DMS153 treated with DMSO at 0.1 percent for 48 hours (cell line): Measurements from ENCODE around the gene SLC22A12.
"Not testable (repeated sequence)": the region's sequence is repeated elsewhere in the genome, so short reads cannot be mapped to it uniquely, and the experiment has no call there.

Experiments used
- DNase-seq: peaks from one replicate; lab custom pipeline; 2025; ENCODE audit not compliant: unreplicated experiment; lab: John Stamatoyannopoulos, UW

Gene SLC22A12

DNA sequence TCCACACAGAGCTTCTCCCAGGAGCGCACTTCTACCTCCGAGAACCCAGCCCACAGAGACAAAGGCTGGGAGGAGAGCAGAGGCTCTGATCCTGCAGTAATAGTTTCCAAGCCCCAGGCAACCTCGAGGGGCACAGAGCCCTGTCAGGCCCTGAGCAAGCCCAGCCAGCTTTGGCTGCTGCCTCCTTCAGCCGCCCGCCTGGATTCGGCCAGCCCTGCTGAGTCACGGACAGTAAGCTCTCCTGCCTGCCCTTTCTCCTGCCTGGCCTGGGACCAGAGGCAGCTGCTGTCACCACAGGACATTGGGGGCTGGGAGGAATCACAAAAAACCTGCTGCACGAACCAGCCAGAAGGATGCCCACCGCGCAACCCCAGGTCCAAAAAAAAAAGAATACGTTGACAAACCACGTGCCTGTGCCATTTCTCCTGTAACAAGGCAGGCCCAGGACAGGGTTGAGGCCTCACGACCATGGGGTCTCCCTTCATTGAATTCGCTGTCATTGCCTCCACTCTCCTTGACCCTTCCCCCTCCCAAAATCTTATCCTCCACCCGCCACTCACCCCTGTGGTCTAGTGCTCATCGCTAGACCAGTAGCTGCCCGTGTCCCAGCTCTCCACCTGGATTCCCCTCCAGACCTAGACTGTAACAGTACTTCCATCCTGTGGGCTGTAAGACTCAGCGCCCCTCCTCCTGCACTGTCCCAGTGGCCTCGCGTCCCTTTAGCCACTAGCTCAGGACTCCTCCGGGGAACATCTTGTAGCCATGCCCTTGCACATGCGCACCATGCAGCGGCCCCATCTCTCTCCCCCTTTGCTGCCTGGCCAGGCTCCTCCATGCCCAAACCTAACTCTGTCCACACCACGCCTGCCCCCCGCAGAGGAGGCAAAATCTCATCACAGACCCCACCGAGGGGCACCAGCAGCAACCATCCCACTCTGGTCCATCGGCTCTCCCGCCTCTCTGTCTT, 7.4 kb upstream of the SLC22A12 start:
- DNase-seq, result no peak

DNA sequence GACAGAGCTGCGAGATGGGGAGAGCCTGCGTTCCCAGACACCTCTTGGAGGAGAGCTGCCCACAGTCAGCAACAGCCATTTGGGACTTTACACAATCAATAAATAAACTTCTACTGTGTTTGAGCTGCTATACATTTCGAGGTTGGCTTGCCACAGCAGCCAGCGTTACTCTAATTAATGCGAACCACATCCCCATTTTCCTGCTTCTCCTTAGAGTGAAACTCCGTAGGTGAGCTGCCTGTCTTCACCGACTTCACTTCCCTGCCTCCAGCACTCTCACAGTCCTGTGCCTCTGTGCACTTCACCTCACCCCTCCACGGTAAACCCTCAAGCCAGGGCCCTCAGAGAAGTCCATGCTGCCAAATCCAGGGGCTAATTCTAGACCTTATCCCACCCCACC, 5.9 kb upstream of the SLC22A12 start:
- DNase-seq, result no peak

DNA sequence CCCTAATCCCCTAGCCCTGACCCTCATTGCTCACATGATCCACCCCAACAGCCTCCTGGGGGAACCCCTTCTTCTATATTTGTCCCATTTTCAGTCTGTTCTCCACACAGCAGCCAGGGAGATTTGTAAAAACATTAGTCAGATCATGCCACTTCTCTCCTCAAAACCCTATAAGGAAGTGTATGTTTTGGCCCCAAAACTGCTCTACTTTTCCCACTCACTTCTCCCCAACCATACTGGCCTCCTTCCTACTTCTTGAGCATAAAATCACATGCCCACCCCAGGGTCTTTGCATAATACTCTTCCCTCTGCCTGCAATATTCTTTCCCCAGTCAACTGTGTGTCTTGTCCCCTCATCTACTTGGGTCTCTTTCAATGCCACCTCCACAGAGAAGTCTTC, 4.7 kb upstream of the SLC22A12 start:
- no peak for DNase-seq

DNA sequence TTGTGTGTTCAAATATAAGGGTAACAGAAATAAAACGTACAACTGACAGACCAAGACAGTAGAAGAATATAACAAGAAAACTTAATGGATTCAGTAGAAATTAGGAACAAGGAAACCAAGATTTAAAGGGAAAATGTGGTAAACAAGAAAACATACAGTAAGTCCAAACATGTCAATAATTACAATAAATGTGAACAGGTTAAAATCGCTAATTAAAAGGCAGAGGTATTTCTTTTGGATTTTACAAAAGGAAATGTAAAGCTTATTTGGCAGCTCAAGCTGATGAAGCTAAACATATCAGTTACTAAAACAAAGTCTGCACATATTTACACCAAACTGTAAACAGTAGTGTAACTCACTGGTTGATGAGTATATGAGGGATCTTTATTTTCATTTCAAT, 2.3 kb upstream of the SLC22A12 start:
- no peak for DNase-seq

DNA sequence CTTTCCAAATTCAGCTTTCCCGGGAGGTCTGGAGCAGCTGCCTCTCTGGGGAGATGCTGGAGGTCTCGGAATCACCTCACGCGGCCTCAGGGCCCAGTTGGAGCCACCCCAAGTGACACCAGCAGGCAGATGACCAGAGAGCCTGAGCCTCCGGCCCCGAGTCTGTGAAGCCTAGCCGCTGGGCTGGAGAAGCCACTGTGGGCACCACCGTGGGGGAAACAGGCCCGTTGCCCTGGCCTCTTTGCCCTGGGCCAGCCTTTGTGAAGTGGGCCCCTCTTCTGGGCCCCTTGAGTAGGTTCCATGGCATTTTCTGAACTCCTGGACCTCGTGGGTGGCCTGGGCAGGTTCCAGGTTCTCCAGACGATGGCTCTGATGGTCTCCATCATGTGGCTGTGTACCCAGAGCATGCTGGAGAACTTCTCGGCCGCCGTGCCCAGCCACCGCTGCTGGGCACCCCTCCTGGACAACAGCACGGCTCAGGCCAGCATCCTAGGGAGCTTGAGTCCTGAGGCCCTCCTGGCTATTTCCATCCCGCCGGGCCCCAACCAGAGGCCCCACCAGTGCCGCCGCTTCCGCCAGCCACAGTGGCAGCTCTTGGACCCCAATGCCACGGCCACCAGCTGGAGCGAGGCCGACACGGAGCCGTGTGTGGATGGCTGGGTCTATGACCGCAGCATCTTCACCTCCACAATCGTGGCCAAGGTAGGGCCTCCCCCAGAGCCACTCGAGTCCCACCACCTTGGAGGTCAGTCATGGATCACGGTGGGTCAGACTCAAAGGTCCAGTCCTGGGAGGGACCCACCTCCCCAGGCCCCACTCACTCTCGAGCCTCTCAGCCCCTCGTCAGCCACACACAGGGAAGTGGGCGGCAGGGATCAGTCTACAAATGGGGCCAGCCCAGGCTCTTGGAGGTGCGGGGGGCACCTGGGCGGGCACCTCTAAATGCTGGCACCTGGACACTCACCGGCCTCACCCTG, 525 bp downstream of the SLC22A12 start:
- DNase-seq, result no peak

DNA sequence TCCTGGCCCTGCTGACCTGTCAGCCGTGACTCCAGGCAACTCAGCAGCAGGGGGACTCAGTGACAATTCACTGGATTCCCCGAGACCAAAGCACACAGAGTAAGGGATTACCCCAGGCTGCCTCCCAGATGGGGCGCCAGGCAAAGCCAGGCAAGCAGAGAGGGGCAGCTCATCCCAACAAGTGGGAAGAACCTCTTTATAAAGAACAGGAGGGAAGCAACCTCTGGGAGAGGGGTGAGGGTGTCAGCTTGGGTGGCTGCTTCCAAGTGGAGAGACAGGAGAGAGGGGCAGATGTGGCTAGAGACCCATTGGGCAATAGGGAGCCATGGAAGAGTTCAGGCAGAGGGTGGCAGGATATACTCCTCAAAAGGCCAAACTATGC, 1.2 kb downstream of the SLC22A12 start:
- no peak for DNase-seq

DNA sequence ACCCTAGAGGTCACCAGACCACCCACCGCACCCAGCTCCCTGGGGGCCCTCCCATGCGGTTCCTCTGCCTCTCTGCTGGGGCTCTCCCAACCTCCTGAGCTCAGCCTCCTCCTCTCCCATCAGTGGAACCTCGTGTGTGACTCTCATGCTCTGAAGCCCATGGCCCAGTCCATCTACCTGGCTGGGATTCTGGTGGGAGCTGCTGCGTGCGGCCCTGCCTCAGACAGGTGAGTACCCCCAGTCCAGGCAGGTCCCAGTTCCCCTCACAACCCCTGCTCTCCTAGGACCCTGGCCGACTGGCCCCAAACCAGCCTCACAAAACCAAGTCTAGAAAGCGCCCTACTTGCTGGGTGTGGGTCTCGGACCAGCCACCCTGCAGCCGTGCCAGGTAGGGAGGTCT, 1.6 kb downstream of the SLC22A12 start:
- DNase-seq, result no peak

DNA sequence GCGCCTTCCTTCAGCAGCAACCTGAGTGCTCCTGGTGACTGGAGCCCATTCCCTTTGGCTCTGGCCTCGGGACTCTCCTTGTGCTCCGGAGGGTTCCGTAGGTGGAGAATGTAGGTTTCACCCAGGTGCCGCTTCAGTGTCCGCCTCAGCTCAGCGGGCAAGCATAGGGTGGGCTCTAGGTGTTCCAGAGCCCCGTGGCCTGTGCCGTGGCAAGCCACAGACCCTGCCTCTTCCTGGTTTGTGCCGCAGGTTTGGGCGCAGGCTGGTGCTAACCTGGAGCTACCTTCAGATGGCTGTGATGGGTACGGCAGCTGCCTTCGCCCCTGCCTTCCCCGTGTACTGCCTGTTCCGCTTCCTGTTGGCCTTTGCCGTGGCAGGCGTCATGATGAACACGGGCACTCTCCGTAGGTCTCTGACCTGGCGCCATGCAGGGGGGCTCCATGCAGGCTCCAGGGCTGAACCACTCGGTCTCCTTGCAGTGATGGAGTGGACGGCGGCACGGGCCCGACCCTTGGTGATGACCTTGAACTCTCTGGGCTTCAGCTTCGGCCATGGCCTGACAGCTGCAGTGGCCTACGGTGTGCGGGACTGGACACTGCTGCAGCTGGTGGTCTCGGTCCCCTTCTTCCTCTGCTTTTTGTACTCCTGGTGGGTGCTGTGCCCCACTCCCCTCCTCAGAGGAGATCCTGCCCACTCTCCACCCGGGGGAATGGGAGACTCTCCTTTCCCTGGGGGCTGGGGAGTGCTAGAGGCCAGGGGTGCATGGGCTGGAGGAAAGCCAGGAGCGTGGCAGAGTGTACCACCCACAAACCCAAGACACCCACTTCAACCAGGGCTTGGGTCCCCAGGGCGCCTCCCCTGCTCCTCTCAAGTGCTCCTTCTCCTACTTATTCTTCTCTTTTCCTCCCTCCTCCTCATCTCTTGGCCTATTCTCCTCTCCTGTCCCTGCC, 2.4 kb downstream of the SLC22A12 start:
- no peak for DNase-seq

DNA sequence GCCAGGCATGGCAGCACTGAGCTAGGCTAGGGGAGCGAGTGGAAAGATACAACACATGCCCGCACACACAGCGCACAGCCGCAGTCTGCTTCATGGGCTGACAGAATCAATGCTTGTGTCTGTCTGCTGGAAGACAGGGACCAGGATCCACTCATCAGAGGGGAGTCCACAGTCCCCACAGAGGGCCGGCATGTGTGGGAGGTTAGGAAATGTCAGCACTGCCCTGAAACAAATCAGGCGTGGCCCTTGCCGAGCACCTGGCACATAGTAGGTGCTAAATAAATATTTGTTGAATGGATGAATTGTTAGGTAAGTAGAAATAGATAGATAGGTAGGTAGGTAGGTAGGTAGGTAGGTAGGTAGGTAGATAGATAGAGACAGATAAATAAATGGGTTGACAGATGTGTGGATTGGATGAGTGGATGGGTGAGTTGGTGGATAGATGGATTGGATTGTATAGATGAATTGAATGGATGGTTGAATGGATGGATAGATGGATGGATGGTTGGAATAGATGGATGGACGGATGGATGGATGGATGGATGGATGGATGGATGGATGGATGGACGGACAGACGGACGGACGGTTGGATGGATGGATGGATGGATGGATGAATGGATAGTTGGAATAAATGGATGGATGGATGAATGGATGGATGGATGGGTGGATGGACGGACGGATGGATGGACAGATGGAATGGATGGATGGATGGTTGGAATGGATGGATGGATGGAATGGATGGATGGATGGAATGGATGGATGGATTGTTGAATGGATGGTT, 3.3 kb downstream of the SLC22A12 start:
- no peak for DNase-seq

DNA sequence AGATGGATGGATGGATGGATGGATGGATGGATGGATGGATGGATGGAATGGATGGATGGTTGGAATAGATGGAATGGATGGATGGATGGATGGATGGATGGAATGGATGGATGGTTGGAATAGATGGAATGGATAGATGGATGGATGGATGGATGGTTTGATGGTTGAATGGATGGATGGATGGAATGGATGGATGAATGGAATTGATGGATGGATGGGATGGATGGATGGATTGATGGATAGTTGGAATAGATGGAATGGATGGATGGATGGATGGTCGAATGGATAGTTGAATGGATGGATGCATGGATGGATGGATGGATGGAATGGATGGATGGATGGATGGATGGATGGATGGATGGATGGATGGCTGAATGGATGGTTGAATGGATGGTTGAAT, 4.9 kb downstream of the SLC22A12 start:
- DNase-seq, result not testable (repeated sequence)

DNA sequence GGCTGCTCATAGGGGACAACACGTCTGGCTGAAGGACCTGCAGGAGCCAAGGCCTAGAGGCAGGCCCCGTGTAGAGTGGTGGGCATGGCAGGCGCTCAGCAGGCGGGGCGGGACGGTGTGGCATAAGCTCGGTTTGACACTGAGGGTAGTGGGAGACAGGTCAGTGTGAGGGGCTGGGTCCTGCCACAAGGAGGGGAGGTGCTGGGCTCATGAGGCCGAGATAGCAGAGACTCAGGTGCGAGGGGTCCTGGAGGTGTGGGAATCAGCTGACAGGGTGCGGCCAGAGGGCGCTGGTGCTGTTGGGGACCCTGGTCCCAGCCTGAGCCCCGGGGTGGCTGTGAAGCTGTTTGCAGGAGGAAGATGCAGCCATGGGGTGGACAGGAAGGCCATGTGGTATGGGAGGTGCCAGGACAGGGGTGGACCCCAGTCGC, 6.7 kb downstream of the SLC22A12 start:
- no peak for DNase-seq

DNA sequence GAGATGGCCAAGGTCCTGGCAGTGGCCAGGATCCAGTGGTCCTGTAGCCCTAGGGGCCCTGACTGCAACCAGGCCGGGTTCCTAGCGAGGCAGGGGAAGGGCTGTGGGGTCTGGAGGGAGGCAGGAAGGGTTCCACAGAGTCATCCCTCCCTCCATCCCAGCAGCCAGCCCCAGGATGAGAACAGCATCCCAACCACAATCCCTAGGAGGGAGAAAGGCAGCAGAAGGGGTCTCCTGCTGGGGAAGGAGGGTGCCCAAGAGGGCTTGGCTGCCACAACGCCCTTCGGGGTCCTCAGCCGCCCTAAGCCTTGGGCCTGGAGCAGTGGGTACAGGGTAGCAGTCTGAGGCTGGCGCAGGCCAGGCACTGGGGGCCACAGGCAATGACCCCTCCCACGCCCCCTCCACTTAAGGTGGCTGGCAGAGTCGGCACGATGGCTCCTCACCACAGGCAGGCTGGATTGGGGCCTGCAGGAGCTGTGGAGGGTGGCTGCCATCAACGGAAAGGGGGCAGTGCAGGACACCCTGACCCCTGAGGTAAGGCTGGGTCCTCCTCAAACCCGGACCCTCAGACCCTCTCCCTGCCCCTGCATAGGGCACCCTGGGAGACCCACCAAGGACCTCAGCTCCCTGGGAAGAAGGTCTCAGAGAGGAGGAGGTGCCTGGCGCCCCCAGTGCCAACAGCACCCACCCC, 7.2 kb downstream of the SLC22A12 start:
- DNase-seq, result no peak

DNA sequence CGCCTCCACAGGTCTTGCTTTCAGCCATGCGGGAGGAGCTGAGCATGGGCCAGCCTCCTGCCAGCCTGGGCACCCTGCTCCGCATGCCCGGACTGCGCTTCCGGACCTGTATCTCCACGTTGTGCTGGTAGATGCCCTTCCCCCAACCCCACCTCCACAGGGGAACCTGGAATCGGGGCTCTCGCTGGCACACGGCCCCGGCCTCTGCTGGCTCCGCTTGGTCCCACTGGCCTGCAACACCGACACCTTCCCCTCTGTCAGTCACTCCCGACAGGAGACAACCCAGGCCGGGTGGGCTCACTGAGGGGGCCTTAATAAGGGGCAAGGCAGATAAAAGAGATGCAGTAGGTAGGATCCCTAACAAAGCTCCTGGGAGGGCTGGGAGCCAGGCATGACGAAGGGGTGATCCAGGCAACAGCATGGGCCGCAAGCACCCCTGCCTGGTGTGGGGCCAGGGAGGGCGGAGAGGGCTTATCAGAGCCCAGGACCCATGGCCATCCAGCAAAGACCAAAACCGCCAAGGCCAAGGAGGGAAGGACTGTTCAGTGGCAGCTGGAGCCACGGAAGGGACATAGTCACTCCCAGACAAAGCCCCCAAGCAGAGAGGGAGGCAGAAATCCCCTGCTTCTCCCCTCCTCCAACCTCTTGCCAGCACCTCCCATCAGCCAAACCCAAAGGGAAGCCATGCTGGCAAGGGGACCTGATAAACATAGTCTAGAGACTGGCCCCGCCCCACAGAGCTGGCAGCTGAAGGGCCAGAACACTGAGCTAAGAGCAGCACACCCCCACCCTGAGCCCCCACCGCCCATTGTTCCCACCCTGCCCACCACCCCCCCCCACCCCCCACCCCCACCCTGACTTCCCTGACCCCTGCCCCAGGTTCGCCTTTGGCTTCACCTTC, 8.0 kb downstream of the SLC22A12 start:
- no peak for DNase-seq

DNA sequence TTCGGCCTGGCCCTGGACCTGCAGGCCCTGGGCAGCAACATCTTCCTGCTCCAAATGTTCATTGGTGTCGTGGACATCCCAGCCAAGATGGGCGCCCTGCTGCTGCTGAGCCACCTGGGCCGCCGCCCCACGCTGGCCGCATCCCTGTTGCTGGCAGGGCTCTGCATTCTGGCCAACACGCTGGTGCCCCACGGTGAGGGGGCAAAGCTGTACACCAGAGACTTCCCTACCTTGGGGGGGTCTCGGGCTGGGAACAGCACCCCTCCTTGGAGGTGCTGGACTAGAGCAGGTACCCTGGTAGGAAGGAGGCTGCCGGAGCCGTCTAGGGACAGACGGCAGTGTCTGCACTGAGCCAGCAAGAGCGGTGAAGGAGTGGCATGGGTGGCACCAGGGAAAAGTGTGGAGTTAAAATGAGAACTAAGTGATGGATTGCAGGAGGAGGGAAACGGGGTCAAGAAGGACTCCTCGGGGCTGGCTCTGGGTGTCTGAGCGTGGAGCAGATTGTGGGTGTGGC, 8.7 kb downstream of the SLC22A12 start:
- no peak for DNase-seq

DNA sequence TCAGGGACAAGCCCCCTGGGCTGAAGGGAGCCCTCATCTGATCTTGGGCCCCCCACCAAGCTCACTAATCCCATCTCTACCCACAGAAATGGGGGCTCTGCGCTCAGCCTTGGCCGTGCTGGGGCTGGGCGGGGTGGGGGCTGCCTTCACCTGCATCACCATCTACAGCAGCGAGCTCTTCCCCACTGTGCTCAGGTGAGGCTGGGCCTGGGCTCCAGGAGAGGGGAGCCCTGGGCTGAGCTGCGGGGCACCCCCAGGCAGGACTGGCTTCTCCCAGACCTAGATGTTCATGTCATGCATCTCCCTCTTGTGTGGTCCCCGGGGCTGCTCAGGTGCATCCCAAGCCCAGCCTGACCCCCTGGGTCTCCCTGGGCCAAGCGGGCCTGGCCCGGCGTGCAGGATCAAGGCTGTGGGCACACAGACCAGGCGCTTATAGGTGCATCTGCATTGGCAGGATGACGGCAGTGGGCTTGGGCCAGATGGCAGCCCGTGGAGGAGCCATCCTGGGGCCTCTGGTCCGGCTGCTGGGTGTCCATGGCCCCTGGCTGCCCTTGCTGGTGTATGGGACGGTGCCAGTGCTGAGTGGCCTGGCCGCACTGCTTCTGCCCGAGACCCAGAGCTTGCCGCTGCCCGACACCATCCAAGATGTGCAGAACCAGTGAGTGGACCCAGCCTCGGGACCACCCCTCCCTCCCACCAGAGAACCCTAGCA, 9.4 kb downstream of the SLC22A12 start:
- DNase-seq, result no peak

DNA sequence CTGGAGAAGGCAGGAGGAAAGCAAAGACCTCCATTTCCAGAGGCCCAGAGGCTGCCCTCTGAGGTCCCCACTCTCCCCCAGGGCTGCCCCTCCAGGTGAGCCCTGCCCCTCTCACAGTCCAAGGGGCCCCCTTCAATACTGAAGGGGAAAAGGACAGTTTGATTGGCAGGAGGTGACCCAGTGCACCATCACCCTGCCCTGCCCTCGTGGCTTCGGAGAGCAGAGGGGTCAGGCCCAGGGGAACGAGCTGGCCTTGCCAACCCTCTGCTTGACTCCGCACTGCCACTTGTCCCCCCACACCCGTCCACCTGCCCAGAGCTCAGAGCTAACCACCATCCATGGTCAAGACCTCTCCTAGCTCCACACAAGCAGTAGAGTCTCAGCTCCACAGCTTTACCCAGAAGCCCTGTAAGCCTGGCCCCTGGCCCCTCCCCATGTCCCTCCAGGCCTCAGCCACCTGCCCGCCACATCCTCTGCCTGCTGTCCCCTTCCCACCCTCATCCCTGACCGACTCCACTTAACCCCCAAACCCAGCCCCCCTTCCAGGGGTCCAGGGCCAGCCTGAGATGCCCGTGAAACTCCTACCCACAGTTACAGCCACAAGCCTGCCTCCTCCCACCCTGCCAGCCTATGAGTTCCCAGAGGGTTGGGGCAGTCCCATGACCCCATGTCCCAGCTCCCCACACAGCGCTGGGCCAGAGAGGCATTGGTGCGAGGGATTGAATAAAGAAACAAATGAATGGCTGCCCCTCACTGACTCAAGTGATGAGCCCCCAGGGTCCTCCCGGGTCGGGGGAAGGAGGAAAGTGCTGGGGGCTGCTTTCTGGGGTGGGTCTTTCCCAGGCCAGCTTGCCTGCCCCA, 10.8 kb downstream of the SLC22A12 start:
- no peak for DNase-seq
